Mesothelial cell of epicardium (in vitro differentiated cells): Measurements from ENCODE around the gene MRGPRE. TPM values are rescaled to one million over a fixed set of nuclear protein-coding genes. Genes with fewer than 3 reads are reported as not detected.

Experiments used
- DNase-seq, 2 experiments: peaks; one replicate each; pipeline ENCODE4 v3.0.0; 2021; ENCODE audit warnings: low spot score in 2 of 2; ENCODE audit not compliant: unreplicated experiment in 2 of 2
- H3K27ac Mint-ChIP-seq: 2 replicates; pipeline ENCODE4 v1.8.0; 2021; ENCODE audit warnings: mixed read lengths
- H3K27me3 Mint-ChIP-seq: 2 replicates; pipeline ENCODE4 v1.8.0; 2021; ENCODE audit warnings: low read depth, mixed read lengths
- H3K36me3 Mint-ChIP-seq: 2 replicates; pipeline ENCODE4 v1.8.0; 2021; ENCODE audit warnings: mixed read lengths
- H3K4me1 Mint-ChIP-seq: 2 replicates; pipeline ENCODE4 v1.8.0; 2021; ENCODE audit warnings: mixed read lengths
- H3K4me3 Mint-ChIP-seq: 2 replicates; pipeline ENCODE4 v1.8.0; 2021; ENCODE audit warnings: mild to moderate bottlenecking, moderate library complexity, mixed read lengths
- H3K9me3 Mint-ChIP-seq: 2 replicates; pipeline ENCODE4 v1.8.0; 2021; ENCODE audit warnings: mixed read lengths
- total RNA-seq: library from RNA; stranded (reverse); gene quantifications from 3 replicates; pipeline ENCODE4 v1.2.1, GENCODE V29; 2021
- TF ChIP-seq, protein P1 (sequence below): fragments of 200-600 bp; sonication (generic); IDR thresholded peaks from one replicate; pipeline ENCODE4 v1.5.0; 2021; ENCODE audit warnings: antibody characterized with exemption; ENCODE audit not compliant: unreplicated experiment

The MRGPRE gene
- total RNA-seq, 1 donor from 2014 or later, result not detected

DNA sequence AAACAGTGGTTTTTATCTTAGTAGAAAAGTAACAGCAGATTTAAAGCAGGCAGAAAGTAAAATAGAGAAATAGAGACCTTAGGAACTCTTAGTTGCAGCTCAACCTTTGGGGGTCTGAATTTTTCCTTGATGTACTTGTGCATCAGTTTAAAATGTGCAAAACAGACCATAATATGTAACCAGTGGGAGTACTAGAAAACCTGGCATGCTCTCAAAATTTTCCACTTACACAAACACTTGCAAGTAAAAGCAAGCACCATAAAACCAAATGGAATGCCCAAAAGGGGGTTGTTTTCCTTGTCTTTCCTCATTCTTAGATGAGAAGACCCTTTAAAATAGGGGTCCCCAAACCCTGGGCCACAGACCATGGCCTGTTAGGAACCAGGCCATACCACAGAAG is 12.9 kb upstream of the MRGPRE start:
- no peak for DNase-seq
- peaks cover 3% of the 10 kb centered on the region for H3K27me3 Mint-ChIP-seq
- no peak overlapping the region for H3K27ac Mint-ChIP-seq
- no peaks in the 10 kb centered on the region for H3K4me1 Mint-ChIP-seq
- TF ChIP-seq, protein P1, sequence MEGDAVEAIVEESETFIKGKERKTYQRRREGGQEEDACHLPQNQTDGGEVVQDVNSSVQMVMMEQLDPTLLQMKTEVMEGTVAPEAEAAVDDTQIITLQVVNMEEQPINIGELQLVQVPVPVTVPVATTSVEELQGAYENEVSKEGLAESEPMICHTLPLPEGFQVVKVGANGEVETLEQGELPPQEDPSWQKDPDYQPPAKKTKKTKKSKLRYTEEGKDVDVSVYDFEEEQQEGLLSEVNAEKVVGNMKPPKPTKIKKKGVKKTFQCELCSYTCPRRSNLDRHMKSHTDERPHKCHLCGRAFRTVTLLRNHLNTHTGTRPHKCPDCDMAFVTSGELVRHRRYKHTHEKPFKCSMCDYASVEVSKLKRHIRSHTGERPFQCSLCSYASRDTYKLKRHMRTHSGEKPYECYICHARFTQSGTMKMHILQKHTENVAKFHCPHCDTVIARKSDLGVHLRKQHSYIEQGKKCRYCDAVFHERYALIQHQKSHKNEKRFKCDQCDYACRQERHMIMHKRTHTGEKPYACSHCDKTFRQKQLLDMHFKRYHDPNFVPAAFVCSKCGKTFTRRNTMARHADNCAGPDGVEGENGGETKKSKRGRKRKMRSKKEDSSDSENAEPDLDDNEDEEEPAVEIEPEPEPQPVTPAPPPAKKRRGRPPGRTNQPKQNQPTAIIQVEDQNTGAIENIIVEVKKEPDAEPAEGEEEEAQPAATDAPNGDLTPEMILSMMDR, result no peak
- H3K9me3 Mint-ChIP-seq, result peaks cover 11% of the 10 kb centered on the region
- H3K36me3 Mint-ChIP-seq, result no peaks in the 10 kb centered on the region
- H3K4me3 Mint-ChIP-seq, result no peak overlapping the region

DNA sequence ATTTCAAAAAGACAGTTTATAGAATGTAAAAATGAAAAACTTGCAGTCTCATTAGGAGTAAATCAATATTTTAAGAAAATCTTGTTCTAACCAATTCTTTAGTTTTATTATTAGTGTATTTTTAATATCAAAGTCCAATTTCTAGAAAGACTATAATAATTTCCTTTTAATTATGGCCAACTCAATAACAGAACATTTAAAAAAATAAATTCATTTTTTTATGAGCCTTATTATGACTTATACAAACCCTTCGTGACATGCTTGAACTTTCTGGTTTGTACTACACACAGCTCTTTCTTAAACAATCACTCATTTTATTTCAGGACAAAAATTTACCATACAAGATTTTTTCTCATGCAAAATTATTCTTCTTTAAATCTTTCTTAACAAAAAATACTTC is 11.7 kb upstream of the MRGPRE start:
- H3K4me3 Mint-ChIP-seq, result no peak overlapping the region
- peaks cover 11% of the 10 kb centered on the region for H3K9me3 Mint-ChIP-seq
- H3K27ac Mint-ChIP-seq, result no peak overlapping the region
- peaks cover 9% of the 10 kb centered on the region for H3K27me3 Mint-ChIP-seq
- no peak for DNase-seq
- H3K4me1 Mint-ChIP-seq, result no peaks in the 10 kb centered on the region
- TF ChIP-seq, protein P1, result no peak
- H3K36me3 Mint-ChIP-seq, result no peaks in the 10 kb centered on the region

DNA sequence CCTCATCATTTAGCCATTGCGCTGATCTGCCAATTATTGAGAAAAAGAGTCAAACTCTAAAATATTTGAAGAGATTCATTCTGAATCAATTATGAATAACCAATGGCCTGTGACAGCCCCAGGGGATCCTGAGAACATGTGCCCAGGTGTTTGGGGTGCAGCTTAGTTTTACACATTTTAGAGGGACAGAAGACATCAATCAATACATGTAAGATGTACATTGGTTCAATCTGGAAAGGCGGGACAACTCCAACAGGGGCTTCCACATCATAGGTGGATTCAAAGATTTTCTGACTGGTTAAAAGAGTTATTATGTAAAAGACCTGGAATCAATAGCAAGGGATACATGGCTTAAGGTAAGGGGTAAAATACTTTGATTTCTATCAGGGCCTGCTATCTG is 4.9 kb upstream of the MRGPRE start:
- H3K36me3 Mint-ChIP-seq, result no peaks in the 10 kb centered on the region
- H3K27ac Mint-ChIP-seq, result no peak overlapping the region

DNA sequence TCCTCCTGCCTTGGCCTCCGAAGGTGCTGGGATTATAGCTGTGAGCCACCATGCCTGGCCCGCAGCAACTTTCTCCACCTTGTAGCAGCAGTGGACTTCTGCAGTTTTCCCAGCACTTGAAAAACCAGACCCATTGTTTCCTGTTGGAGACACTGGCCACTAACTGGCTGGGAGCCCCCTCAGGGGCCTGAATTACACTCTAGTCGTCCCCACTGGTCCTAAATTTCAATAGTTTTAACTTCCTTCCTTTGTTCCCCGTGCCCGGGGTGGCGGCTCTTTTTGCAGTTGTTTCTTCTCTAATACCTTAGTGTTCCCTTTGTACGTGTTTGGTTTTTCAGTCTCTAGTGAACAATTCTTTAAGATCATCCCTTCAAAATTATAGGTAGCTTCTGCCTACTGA is 2.6 kb upstream of the MRGPRE start:
- no peaks in the 10 kb centered on the region for H3K4me1 Mint-ChIP-seq
- H3K9me3 Mint-ChIP-seq, result no peaks in the 10 kb centered on the region
- peaks cover 38% of the 10 kb centered on the region for H3K27me3 Mint-ChIP-seq
- TF ChIP-seq, protein P1, result no peak
- H3K36me3 Mint-ChIP-seq, result no peaks in the 10 kb centered on the region
- no peak overlapping the region for H3K27ac Mint-ChIP-seq
- H3K4me3 Mint-ChIP-seq, result no peak overlapping the region
- no peak for DNase-seq

More for the DNA sequence above, 4.9 kb upstream of the MRGPRE start:
- DNase-seq, result no peak
- Mint-ChIP-seq H3K27me3 (peaks cover 36% of the 10 kb centered on the region), H3K4me3 (no peak overlapping the region), H3K9me3 (no peaks in the 10 kb centered on the region), H3K4me1 (no peaks in the 10 kb centered on the region)
- TF ChIP-seq, protein P1, result no peak

DNA sequence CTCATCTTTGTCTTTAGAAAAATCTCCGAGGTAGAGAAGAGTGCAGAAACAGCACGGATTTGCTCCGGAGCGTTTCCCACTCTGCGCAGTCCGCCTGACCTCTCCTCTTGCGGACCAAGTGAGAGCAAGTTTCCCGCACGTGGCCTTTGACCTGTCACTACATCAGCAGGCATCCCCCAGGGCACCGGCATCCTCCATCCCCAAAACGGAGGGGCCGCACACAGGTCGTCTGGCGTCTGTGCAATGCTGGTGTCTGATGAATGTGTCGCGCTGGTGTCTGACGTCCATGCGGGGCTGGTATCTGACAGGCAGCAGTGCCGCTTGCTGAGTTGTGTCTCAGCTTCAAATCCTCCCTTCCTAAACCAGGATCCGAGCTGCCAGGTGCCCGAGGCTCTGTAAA is 739 bp upstream of the MRGPRE start:
- peaks cover 36% of the 10 kb centered on the region for H3K27me3 Mint-ChIP-seq
- no peak overlapping the region for H3K4me3 Mint-ChIP-seq
- H3K4me1 Mint-ChIP-seq, result no peaks in the 10 kb centered on the region
- no peak overlapping the region for H3K27ac Mint-ChIP-seq
- DNase-seq, result no peak
- H3K9me3 Mint-ChIP-seq, result no peaks in the 10 kb centered on the region
- no peaks in the 10 kb centered on the region for H3K36me3 Mint-ChIP-seq
- TF ChIP-seq, protein P1, result no peak

DNA sequence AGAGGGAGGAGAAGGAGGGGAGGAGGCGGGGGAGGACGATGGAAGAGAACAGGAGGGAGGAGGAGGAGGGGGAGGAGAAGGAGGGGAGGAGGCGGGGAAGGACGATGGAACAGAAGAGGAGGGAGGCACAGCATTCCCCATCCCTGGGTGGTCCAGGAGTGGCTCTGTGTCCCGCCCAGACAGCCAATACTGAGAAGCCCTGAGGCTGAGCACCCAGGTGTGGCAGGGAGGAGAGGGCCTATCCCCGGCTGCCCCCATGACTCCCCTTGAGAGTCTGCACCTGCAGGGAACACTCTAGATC is 717 bp downstream of the MRGPRE start:
- Mint-ChIP-seq H3K27ac (no peak overlapping the region), H3K27me3 (peaks cover 35% of the 10 kb centered on the region), H3K4me1 (no peaks in the 10 kb centered on the region), H3K4me3 (no peak overlapping the region), H3K9me3 (no peaks in the 10 kb centered on the region), H3K36me3 (no peaks in the 10 kb centered on the region)
- no peak for DNase-seq
- TF ChIP-seq, protein P1, result no peak
